Peyer's patch (tissue), 4 donors: ENCODE measurements around the gene MTG2.

Experiments
- POLR2A ChIP-seq, 2 donors: fragments of 450-650 bp; IDR thresholded peaks; one replicate each; pipeline ENCODE4 v1.5.1; 2017; ENCODE audit warnings: antibody characterized with exemption in 2 of 2, mild to moderate bottlenecking in 2 of 2, moderate library complexity in 2 of 2
- TF ChIP-seq, protein P1 (sequence below), 6 experiments: fragments of 450-650 bp in 4 of 6; fragments of 200-600 bp in 2 of 6; sonication (generic) in 1 of 6; IDR thresholded peaks; one replicate each; pipeline ENCODE4 v1.5.1; 2017 to 2019; ENCODE audit warnings: antibody characterized with exemption in 6 of 6, mild to moderate bottlenecking in 3 of 6, moderate library complexity in 1 of 6

DNA sequence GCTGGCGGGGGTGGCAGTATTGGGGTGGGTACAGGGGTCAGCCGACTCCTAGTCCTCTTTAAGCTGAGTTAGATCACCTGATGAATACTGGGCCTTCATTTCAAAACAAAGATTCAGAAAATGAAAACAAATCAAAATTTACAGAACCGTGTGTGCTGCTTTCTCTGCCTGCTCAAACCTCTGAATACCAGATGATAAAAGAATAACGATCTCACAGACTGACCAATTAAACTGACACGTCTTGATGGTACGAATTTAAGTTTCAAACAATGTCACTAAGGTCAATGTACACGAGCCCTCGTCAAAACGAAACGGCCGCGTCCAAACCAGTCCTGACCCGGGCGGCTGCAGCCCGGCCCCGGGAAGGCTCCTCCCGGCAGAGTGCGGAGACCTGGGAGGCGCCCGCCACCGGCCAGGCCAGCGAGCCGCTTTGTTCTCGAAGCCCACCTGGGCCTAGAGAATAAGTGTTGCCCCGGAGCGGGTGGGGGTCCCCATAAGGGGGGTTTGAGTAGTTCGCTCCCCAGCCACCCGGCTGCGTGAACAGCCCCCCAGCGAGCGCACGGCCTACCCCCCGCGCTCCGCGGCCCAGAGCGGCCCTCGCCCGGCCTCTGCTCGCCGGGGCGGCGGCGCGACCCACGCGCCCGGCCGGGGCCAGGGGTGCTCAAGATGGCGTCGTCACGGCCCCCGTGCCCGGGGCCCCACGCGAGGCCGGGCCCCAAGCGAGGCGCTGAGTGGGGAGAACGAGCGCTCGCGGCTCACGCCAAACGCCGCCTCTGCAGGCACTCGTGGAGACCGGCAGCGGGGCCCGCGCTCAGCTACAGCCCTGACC, 40.4 kb upstream of the MTG2 start:
- no peak for TF ChIP-seq POLR2A (IDR thresholded peaks at IDR 0.05)
- TF ChIP-seq, protein P1, sequence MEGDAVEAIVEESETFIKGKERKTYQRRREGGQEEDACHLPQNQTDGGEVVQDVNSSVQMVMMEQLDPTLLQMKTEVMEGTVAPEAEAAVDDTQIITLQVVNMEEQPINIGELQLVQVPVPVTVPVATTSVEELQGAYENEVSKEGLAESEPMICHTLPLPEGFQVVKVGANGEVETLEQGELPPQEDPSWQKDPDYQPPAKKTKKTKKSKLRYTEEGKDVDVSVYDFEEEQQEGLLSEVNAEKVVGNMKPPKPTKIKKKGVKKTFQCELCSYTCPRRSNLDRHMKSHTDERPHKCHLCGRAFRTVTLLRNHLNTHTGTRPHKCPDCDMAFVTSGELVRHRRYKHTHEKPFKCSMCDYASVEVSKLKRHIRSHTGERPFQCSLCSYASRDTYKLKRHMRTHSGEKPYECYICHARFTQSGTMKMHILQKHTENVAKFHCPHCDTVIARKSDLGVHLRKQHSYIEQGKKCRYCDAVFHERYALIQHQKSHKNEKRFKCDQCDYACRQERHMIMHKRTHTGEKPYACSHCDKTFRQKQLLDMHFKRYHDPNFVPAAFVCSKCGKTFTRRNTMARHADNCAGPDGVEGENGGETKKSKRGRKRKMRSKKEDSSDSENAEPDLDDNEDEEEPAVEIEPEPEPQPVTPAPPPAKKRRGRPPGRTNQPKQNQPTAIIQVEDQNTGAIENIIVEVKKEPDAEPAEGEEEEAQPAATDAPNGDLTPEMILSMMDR (IDR thresholded peaks at IDR 0.05): no peak
